Measurements from ENCODE around the gene RNF144A. TPM values are rescaled to one million over a fixed set of nuclear protein-coding genes. Genes with fewer than 3 reads are reported as not detected.

Gene RNF144A
- polyA plus RNA-seq, 3 donors, result 0.30 to 0.68 (median 0.48) TPM

GRCh38 chr2:6959751-6960150 lies 42.5 kb downstream of the RNF144A start:
- H3K9me3 ChIP-seq (replicated peaks in 1 of 2; ENCODE audit: control insufficient read depth in 1 of 2, insufficient read depth in 1 of 2, low read length in 2 of 2), result no peaks in the 10 kb centered on the region
- Mint-ChIP-seq H3K9me3 (peaks cover 0 to 4% (median 0%) of the 10 kb centered on the region in 7 donors), H3K27ac (no peak overlapping the region), H3K27me3 (ENCODE audit: low read depth in 3 of 3) (peaks cover 0 to 2% (median 0%) of the 10 kb centered on the region in 3 donors), H3K36me3 (peaks cover 0 to 2% of the 10 kb centered on the region in 2 donors), H3K4me3 (no peak overlapping the region), H3K4me1 (peaks cover 2% of the 10 kb centered on the region)
- H3K9ac ChIP-seq (ENCODE audit: insufficient read depth, low read length, poor library complexity, severe bottlenecking), result no peak overlapping the region
- intact Hi-C loops (cut with micrococcal nuclease), result no loop called here
- no peak for TF ChIP-seq CTCF (IDR thresholded peaks at IDR 0.05)
- H3K4me2 ChIP-seq (replicated peaks; ENCODE audit: extremely low read depth, low read length, poor library complexity, severe bottlenecking), result no peak overlapping the region
- H3K4me3 ChIP-seq (replicated peaks in 1 of 3; ENCODE audit: low read depth in 2 of 3, low read length in 3 of 3), result no peak overlapping the region
- H3K4me1 ChIP-seq (ENCODE audit: control insufficient read depth in 1 of 2, insufficient read depth in 2 of 2, low read length in 2 of 2), result no peaks in the 10 kb centered on the region
- H3K27me3 ChIP-seq (ENCODE audit: control insufficient read depth in 2 of 2, insufficient read depth in 2 of 2, low read length in 2 of 2), result no peaks in the 10 kb centered on the region
- H3K36me3 ChIP-seq (replicated peaks in 1 of 2; ENCODE audit: control insufficient read depth in 1 of 2, insufficient read depth in 2 of 2, low read length in 2 of 2), result no peaks in the 10 kb centered on the region
- H3K79me2 ChIP-seq (ENCODE audit: insufficient read depth, low read length), result no peaks in the 10 kb centered on the region
- no peak for DNase-seq
- no peak overlapping the region for H3K27ac ChIP-seq (ENCODE audit: low read depth in 1 of 2, low read length in 2 of 2)
- H2AFZ ChIP-seq (ENCODE audit: insufficient read depth, low read depth, low read length, poor library complexity, severe bottlenecking), result no peak overlapping the region
- 100% methylated on average over 1 of the region's 3 CpGs for WGBS (ENCODE audit: insufficient coverage)
- no peaks in the 10 kb centered on the region for H4K20me1 ChIP-seq (ENCODE audit: insufficient read depth, low read length)

- Histone ChIP-seq H3K4me1 (ENCODE audit: control insufficient read depth in 1 of 2, insufficient read depth in 2 of 2, low read length in 2 of 2) (no peaks in the 10 kb centered on the region), H3K9me3 (replicated peaks in 1 of 2; ENCODE audit: control insufficient read depth in 1 of 2, insufficient read depth in 1 of 2, low read length in 2 of 2) (no peaks in the 10 kb centered on the region), H4K20me1 (ENCODE audit: insufficient read depth, low read length) (no peaks in the 10 kb centered on the region), H2AFZ (ENCODE audit: insufficient read depth, low read depth, low read length, poor library complexity, severe bottlenecking) (peak overlapping the region; percentile 8), H3K9ac (ENCODE audit: insufficient read depth, low read length, poor library complexity, severe bottlenecking) (no peak overlapping the region), H3K27me3 (ENCODE audit: control insufficient read depth in 2 of 2, insufficient read depth in 2 of 2, low read length in 2 of 2) (no peaks in the 10 kb centered on the region), H3K27ac (ENCODE audit: low read depth in 1 of 2, low read length in 2 of 2) (no peak overlapping the region), H3K4me2 (replicated peaks; ENCODE audit: extremely low read depth, low read length, poor library complexity, severe bottlenecking) (no peak overlapping the region), H3K36me3 (replicated peaks in 1 of 2; ENCODE audit: control insufficient read depth in 1 of 2, insufficient read depth in 2 of 2, low read length in 2 of 2) (no peaks in the 10 kb centered on the region), H3K79me2 (ENCODE audit: insufficient read depth, low read length) (no peaks in the 10 kb centered on the region), H3K4me3 (replicated peaks in 1 of 3; ENCODE audit: low read depth in 2 of 3, low read length in 3 of 3) (no peak overlapping the region)
- WGBS (ENCODE audit: insufficient coverage), result 13% methylated on average over 2 of the region's 8 CpGs
- Mint-ChIP-seq H3K9me3 (peaks cover 0 to 4% (median 0%) of the 10 kb centered on the region in 7 donors), H3K4me1 (peaks cover 2% of the 10 kb centered on the region), H3K4me3 (no peak overlapping the region), H3K27ac (peak overlapping the region in 1 of 7 donors; percentile 26), H3K36me3 (peaks cover 0 to 2% of the 10 kb centered on the region in 2 donors), H3K27me3 (ENCODE audit: low read depth in 3 of 3) (peaks cover 0 to 2% (median 0%) of the 10 kb centered on the region in 3 donors)
- DNase-seq, result no peak
- intact Hi-C loops (cut with micrococcal nuclease), result no loop called here
- no peak for TF ChIP-seq CTCF (IDR thresholded peaks at IDR 0.05)
Measured at GRCh38 chr2:6960659-6961058, 43.4 kb downstream of the RNF144A start.

All from CD14-positive monocyte (primary cell).